Heart right ventricle (tissue), 16 donors: ENCODE data around the gene FARP1. TPM values are rescaled to one million over a fixed set of nuclear protein-coding genes. Genes with fewer than 3 reads are reported as not detected.

ENCODE experiments used
- ATAC-seq, 8 donors: fragments of 200-7000 bp; cut with Tn5 transposase; one replicate each; pipeline ENCODE4 v1.9.1; 2020; ENCODE audit warnings: mild to moderate bottlenecking in 8 of 8, moderate library complexity in 8 of 8, moderate number of reproducible peaks in 1 of 8
- DNase-seq, 2 donors: peaks; one replicate each; pipeline ENCODE4 v3.0.0-alpha.2; 2020
- H3K27ac ChIP-seq, 10 donors: fragments of 200-600 bp; sonication (generic) in 2 of 10; one replicate each; pipeline versions ENCODE4 v1.5.0 to v1.8.0; 2020 to 2022; ENCODE audit warnings: mild to moderate bottlenecking in 3 of 10
- H3K27me3 ChIP-seq, 7 donors: fragments of 200-600 bp; one replicate each; pipeline ENCODE4 v1.8.0; 2021 to 2022; ENCODE audit warnings: mild to moderate bottlenecking in 2 of 7
- H3K36me3 ChIP-seq, 9 donors: fragments of 200-600 bp; sonication (generic) in 1 of 9; one replicate each; pipeline versions ENCODE4 v1.5.0 to v1.8.0; 2020 to 2022; ENCODE audit warnings: mild to moderate bottlenecking in 2 of 9
- H3K4me1 ChIP-seq, 9 donors: fragments of 200-600 bp; sonication (generic) in 1 of 9; one replicate each; pipeline versions ENCODE4 v1.5.0 to v1.8.0; 2020 to 2022; ENCODE audit warnings: mild to moderate bottlenecking in 4 of 9
- H3K4me3 ChIP-seq, 10 donors: fragments of 200-600 bp; sonication (generic) in 2 of 10; one replicate each; pipeline versions ENCODE4 v1.5.0 to v1.8.0; 2020 to 2022; ENCODE audit warnings: mild to moderate bottlenecking in 7 of 10, moderate library complexity in 2 of 10
- H3K9me3 ChIP-seq, 11 donors: fragments of 200-600 bp in 10 of 11; sonication (generic) in 2 of 11; one replicate each; pipeline versions ENCODE4 v1.5.0 to v1.8.0; 2013 to 2022; ENCODE audit warnings: mild to moderate bottlenecking in 2 of 11, control low read depth in 1 of 11, moderate library complexity in 1 of 11
- WGBS, 2 donors: extraction: QIAGEN DNeasy Blood & Tissue Kit; methylation state at CpG; one replicate each; pipeline ENCODE4 v1.1.7; 2013; ENCODE audit warnings: inconsistent platforms in 1 of 2; 5-methylcytosine and 5-hydroxymethylcytosine counted together
- intact Hi-C, 10 donors: fragments of 100-400 bp; cut with DNase I; formaldehyde crosslinking; loops; one replicate each; pipeline versions ENCODE4 v1.11.1 to v1.14.2; 2022
- polyA plus RNA-seq, 2 donors: library from polyadenylated mRNA; stranded (reverse); fragments of 200-250 nt; gene quantifications; one replicate each; pipeline ENCODE4 v1.2.3, GENCODE V29; 2013
- total RNA-seq, 10 donors: library from RNA; stranded (reverse); fragmentation: NEBNext Ultra II Directional in 3 of 10; extraction: Animal tissue kit (Norgen Biotek cat#: 25700) in 3 of 10; gene quantifications; one replicate each; pipeline versions ENCODE4 v1.2.1 to v1.2.4, GENCODE V29; 2021 to 2023
- TF ChIP-seq, protein P1 (sequence below), 9 donors: fragments of 200-600 bp; sonication (generic) in 2 of 9; IDR thresholded peaks; one replicate each; pipeline versions ENCODE4 v1.5.0 to v1.8.0; 2021 to 2022; ENCODE audit warnings: antibody characterized with exemption in 9 of 9, mild to moderate bottlenecking in 5 of 9, moderate library complexity in 1 of 9
- donor health status: Arrhythmogenic right ventricular cardiomyopathy.
- donor health status: ischemic (EF 13 %, LVEDD 7.1; RV severe dilation, severe dysfunction).
- donor health status: healthy with polysubstance abuse.
- donor health status: DM: no; HTN: yes; CAD: no.
- donor health status: DM: no; HTN: no; CAD: no.
- donor health status: ischemic (EF 25% LVEDD 6.9; RV normal size, moderate dysfunction).
- donor health status: ischemic (EF 25% LVEDD 5.7; RV mildly dilated, moderate dysfunction).
- donor health status: healthy.
- donor health status: DM: yes; HTN: yes; CAD: no.
- donor health status: Ischemic cardiomyopathy.
- donor health status: ischemic (EF 35%, LVEDD 5.7; RV mildly dilated, moderate dysfunction).
- donor health status: nonischemic (EF 11% LVEDD 7.7; RV severe dilation, severe dysfunction).
- donor health status: DM: yes; HTN: yes; CAD: no.
- donor health status: PGD.
- donor health status: ischemic (EF 29% LVEDD 5.4; RV normal size, mild dysfunction).
- donor health status: nonischemic (EF 23%, LVEDD 6.1; RV moderate dilation, normal function).

FARP1 gene
- total and polyA plus RNA-seq, 12 donors, result 6.9 to 72.9 (median 17.1) TPM

- intact Hi-C loops, result loop anchor here in 1 of 10 donors (10.0 kb wide), 1 partner anchor 168 kb away; the partner anchor contains the start of gene FARP1
- Histone ChIP-seq H3K4me3 (no peak overlapping the region), H3K4me1 (peaks cover 4 to 62% (median 24%) of the 10 kb centered on the region in 9 donors), H3K9me3 (no peaks in the 10 kb centered on the region), H3K27me3 (no peaks in the 10 kb centered on the region), H3K36me3 (no peaks in the 10 kb centered on the region), H3K27ac (no peak overlapping the region)
- TF ChIP-seq, protein P1, sequence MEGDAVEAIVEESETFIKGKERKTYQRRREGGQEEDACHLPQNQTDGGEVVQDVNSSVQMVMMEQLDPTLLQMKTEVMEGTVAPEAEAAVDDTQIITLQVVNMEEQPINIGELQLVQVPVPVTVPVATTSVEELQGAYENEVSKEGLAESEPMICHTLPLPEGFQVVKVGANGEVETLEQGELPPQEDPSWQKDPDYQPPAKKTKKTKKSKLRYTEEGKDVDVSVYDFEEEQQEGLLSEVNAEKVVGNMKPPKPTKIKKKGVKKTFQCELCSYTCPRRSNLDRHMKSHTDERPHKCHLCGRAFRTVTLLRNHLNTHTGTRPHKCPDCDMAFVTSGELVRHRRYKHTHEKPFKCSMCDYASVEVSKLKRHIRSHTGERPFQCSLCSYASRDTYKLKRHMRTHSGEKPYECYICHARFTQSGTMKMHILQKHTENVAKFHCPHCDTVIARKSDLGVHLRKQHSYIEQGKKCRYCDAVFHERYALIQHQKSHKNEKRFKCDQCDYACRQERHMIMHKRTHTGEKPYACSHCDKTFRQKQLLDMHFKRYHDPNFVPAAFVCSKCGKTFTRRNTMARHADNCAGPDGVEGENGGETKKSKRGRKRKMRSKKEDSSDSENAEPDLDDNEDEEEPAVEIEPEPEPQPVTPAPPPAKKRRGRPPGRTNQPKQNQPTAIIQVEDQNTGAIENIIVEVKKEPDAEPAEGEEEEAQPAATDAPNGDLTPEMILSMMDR (IDR thresholded peaks at IDR 0.05), result no peak
- 93 to 94% methylated on average over 7 of the region's 7 CpGs for WGBS, 2 donors
- ATAC-seq (no peak), DNase-seq (no peak)
Observed at GRCh38 chr13:98312606-98313005, 169.7 kb downstream of the FARP1 start.

- WGBS, 2 donors, result 87 to 91% methylated on average over 20 of the region's 20 CpGs
- Histone ChIP-seq H3K9me3 (no peaks in the 10 kb centered on the region), H3K27me3 (no peaks in the 10 kb centered on the region), H3K4me3 (no peak overlapping the region), H3K27ac (no peak overlapping the region), H3K36me3 (no peaks in the 10 kb centered on the region), H3K4me1 (peaks cover 2 to 56% (median 21%) of the 10 kb centered on the region in 9 donors)
- intact Hi-C loops, result loop anchor here in 1 of 10 donors (10.0 kb wide), 1 partner anchor 168 kb away; the partner anchor contains the start of gene FARP1
- ATAC-seq, result no peak
- TF ChIP-seq, protein P1 (IDR thresholded peaks at IDR 0.05), result no peak
- DNase-seq, result no peak
Observed at GRCh38 chr13:98313023-98313921, 170.4 kb downstream of the FARP1 start.

GRCh38 chr13:98313922-98314292, 171.0 kb downstream of the FARP1 start:
- peaks cover 0 to 49% (median 16%) of the 10 kb centered on the region in 9 donors for H3K4me1 ChIP-seq
- TF ChIP-seq, protein P1 (IDR thresholded peaks at IDR 0.05), result no peak

DNA sequence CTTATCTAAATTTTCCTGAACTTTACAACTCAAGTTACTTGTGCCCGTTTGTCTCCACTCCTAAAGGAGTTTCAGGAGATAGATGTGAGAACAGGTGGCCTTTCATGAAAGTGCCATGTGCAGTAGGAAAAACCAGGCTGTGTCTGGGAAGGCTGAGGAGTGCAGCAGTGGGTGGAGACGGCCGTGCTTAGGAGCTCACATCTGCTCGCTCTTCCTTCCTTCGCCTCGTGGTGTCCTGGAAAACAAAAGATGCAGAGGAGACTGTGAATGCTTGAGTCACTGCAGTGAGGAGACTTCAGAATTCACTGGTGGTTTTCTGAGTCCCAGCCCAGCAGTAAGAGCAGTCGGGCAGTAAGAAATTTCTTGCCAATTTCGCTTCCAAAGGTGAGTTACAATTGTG, 172.6 kb downstream of the FARP1 start:
- no peaks in the 10 kb centered on the region for H3K36me3 ChIP-seq
- 33 to 37% methylated on average over 8 of the region's 8 CpGs for WGBS, 2 donors
- H3K9me3 ChIP-seq, result no peaks in the 10 kb centered on the region
- no peaks in the 10 kb centered on the region for H3K27me3 ChIP-seq
- no peak overlapping the region for H3K4me3 ChIP-seq
- peak in 6 of 8 donors; percentile 44 to 73 (median 65) for ATAC-seq
- peak overlapping the region in 2 of 10 donors; percentile 47 to 51 for H3K27ac ChIP-seq
- intact Hi-C loops, result loop anchor here in 1 of 10 donors (10.0 kb wide), 1 partner anchor 171 kb away; the partner anchor contains the start of gene FARP1
- DNase-seq, result no peak
- peaks cover 0 to 37% (median 16%) of the 10 kb centered on the region in 9 donors for H3K4me1 ChIP-seq
- TF ChIP-seq, protein P1 (IDR thresholded peaks at IDR 0.05), result no peak

More at GRCh38 chr13:98313922-98314292, 171.0 kb downstream of the FARP1 start:
- H3K27ac ChIP-seq, result no peak overlapping the region
- no peaks in the 10 kb centered on the region for H3K27me3 ChIP-seq
- no peaks in the 10 kb centered on the region for H3K36me3 ChIP-seq
- WGBS, 2 donors, result 87 to 92% methylated on average over 6 of the region's 6 CpGs
- intact Hi-C loops, result loop anchor here in 1 of 10 donors (10.0 kb wide), 1 partner anchor 169 kb away; the partner anchor contains the start of gene FARP1
- DNase-seq (no peak), ATAC-seq (no peak)
- no peak overlapping the region for H3K4me3 ChIP-seq
- H3K9me3 ChIP-seq, result no peaks in the 10 kb centered on the region
